Smooth muscle cell (in vitro differentiated cells): ENCODE measurements around the gene KAT6B. TPM values are rescaled to one million over a fixed set of nuclear protein-coding genes. Genes with fewer than 3 reads are reported as not detected.

Source experiments
- DNase-seq: peaks from one replicate; lab custom pipeline; 2025; ENCODE audit not compliant: unreplicated experiment; lab: John Stamatoyannopoulos, UW
- H2AFZ ChIP-seq: fragments of 200-600 bp; sonication (generic); 2 replicates; pipeline ENCODE4 v1.6.0; 2016; ENCODE audit warnings: antibody characterized with exemption, low read depth, mild to moderate bottlenecking
- H3F3A ChIP-seq: fragments of 200-600 bp; sonication (generic); 2 replicates; pipeline ENCODE4 v1.6.0; 2017; ENCODE audit warnings: antibody characterized with exemption, low read depth
- H3K27ac ChIP-seq: fragments of 200-600 bp; sonication (generic); 2 replicates; pipeline ENCODE4 v1.5.1; 2016; ENCODE audit warnings: low read depth, mild to moderate bottlenecking
- H3K27me3 ChIP-seq: fragments of 200-600 bp; sonication (generic); 2 replicates; pipeline ENCODE4 v1.6.1; 2016; ENCODE audit warnings: low read depth, mild to moderate bottlenecking
- H3K36me3 ChIP-seq: fragments of 200-600 bp; sonication (generic); 2 replicates; pipeline ENCODE4 v1.5.1; 2016; ENCODE audit warnings: low read depth
- H3K4me1 ChIP-seq: fragments of 200-600 bp; sonication (generic); 2 replicates; pipeline ENCODE4 v1.5.1; 2016; ENCODE audit warnings: low read depth
- H3K4me2 ChIP-seq: fragments of 200-600 bp; sonication (generic); 2 replicates; pipeline ENCODE4 v1.6.0; 2016; ENCODE audit warnings: mild to moderate bottlenecking
- H3K4me3 ChIP-seq: fragments of 200-600 bp; sonication (generic); 2 replicates; pipeline ENCODE4 v1.5.1; 2016; ENCODE audit warnings: mild to moderate bottlenecking
- H3K79me2 ChIP-seq: fragments of 200-600 bp; sonication (generic); 2 replicates; pipeline ENCODE4 v1.6.0; 2016; ENCODE audit warnings: low read depth, mild to moderate bottlenecking
- H3K9ac ChIP-seq: fragments of 200-600 bp; sonication (generic); 2 replicates; pipeline ENCODE4 v1.6.0; 2016; ENCODE audit warnings: low read depth
- H3K9me3 ChIP-seq: fragments of 200-600 bp; sonication (generic); replicated peaks from 2 replicates; pipeline ENCODE4 v1.5.1; 2016; ENCODE audit warnings: low read depth
- H4K20me1 ChIP-seq: fragments of 200-600 bp; sonication (generic); 2 replicates; pipeline ENCODE4 v1.6.0; 2016; ENCODE audit warnings: low read depth
- CTCF ChIP-seq: fragments of 200-600 bp; sonication (generic); IDR thresholded peaks from 2 replicates; pipeline ENCODE4 v1.5.1; 2017; ENCODE audit warnings: borderline replicate concordance, mild to moderate bottlenecking, antibody characterized with exemption; ENCODE audit not compliant: insufficient read depth, poor library complexity, severe bottlenecking
- WGBS: methylation state at CpG from one replicate; pipeline ENCODE4 v1.1.7; 2016; ENCODE audit warnings: low lambda C conversion rate; 5-methylcytosine and 5-hydroxymethylcytosine counted together
- polyA plus RNA-seq: library from polyadenylated mRNA; unstranded; fragments of >200 nt; fragmentation: Nextera tagmentation; extraction: Ambion mirVana; gene quantifications from 2 replicates; pipeline ENCODE4 v1.2.1, GENCODE V29; 2016
- total RNA-seq: library from RNA; depleted of rRNA; stranded (reverse); fragments of >200 nt; gene quantifications from 2 replicates; pipeline ENCODE4 v1.2.3, GENCODE V29; 2014

The KAT6B gene
- total and polyA plus RNA-seq, 2 experiments from 2014 or later = 9.0 to 19.8 TPM

GRCh38 chr10:74816824-74817498 lies 9.4 kb upstream of the KAT6B start:
- Histone ChIP-seq H3K9me3 (no peaks in the 10 kb centered on the region), H3K4me1 (no peaks in the 10 kb centered on the region), H3K4me3 (no peak overlapping the region), H3K4me2 (no peak overlapping the region), H2AFZ (no peak overlapping the region), H3K27ac (no peak overlapping the region), H4K20me1 (no peaks in the 10 kb centered on the region), H3K79me2 (no peaks in the 10 kb centered on the region), H3K36me3 (no peaks in the 10 kb centered on the region), H3K27me3 (peaks cover 10% of the 10 kb centered on the region), H3K9ac (no peak overlapping the region), H3F3A (no peaks in the 10 kb centered on the region)
- 81% methylated on average over 4 of the region's 4 CpGs for WGBS
- DNase-seq = no peak
- no peak for TF ChIP-seq CTCF

GRCh38 chr10:74821501-74821900 lies 4.9 kb upstream of the KAT6B start:
- 78% methylated on average over 3 of the region's 3 CpGs for WGBS
- Histone ChIP-seq H3K36me3 (no peaks in the 10 kb centered on the region), H3K27ac (no peak overlapping the region), H3F3A (no peaks in the 10 kb centered on the region), H3K9me3 (no peaks in the 10 kb centered on the region), H2AFZ (no peak overlapping the region), H3K4me1 (peaks cover 4% of the 10 kb centered on the region), H3K9ac (no peak overlapping the region), H3K4me3 (no peak overlapping the region), H4K20me1 (no peaks in the 10 kb centered on the region), H3K27me3 (no peaks in the 10 kb centered on the region), H3K4me2 (no peak overlapping the region), H3K79me2 (no peaks in the 10 kb centered on the region)
- no peak for DNase-seq
- no peak for TF ChIP-seq CTCF

GRCh38 chr10:74822101-74822500 lies 4.3 kb upstream of the KAT6B start:
- Histone ChIP-seq H3K4me2 (no peak overlapping the region), H3F3A (no peaks in the 10 kb centered on the region), H3K79me2 (peaks cover 1% of the 10 kb centered on the region), H3K4me1 (peaks cover 4% of the 10 kb centered on the region), H3K4me3 (no peak overlapping the region), H3K36me3 (no peaks in the 10 kb centered on the region), H4K20me1 (peaks cover 2% of the 10 kb centered on the region), H3K9me3 (no peaks in the 10 kb centered on the region), H3K27me3 (no peaks in the 10 kb centered on the region), H3K27ac (no peak overlapping the region), H3K9ac (no peak overlapping the region), H2AFZ (no peak overlapping the region)
- WGBS = 77% methylated on average over 2 of the region's 2 CpGs
- no peak for DNase-seq
- TF ChIP-seq CTCF = no peak

- no peaks in the 10 kb centered on the region for H3K9me3 ChIP-seq
- H4K20me1 ChIP-seq = peaks cover 7% of the 10 kb centered on the region
- no peaks in the 10 kb centered on the region for H3K36me3 ChIP-seq
- peaks cover 3% of the 10 kb centered on the region for H3K79me2 ChIP-seq
- 43% methylated on average over 3 of the region's 3 CpGs for WGBS
- H3K4me3 ChIP-seq = no peak overlapping the region
- no peak overlapping the region for H3K9ac ChIP-seq
- no peak overlapping the region for H3K27ac ChIP-seq
- TF ChIP-seq CTCF = no peak
- no peak for DNase-seq
- H3K4me1 ChIP-seq = peaks cover 4% of the 10 kb centered on the region
- no peaks in the 10 kb centered on the region for H3K27me3 ChIP-seq
- H2AFZ ChIP-seq = no peak overlapping the region
- H3F3A ChIP-seq = no peaks in the 10 kb centered on the region
- no peak overlapping the region for H3K4me2 ChIP-seq
These were observed 3.8 kb upstream of the KAT6B start for GRCh38 chr10:74822521-74823089.
